HG03159 (cell line): ENCODE data around the gene UBR4.
"Not testable (repeated sequence)": the region's sequence is repeated elsewhere in the genome, so short reads cannot be mapped to it uniquely, and the experiment has no call there.

ENCODE experiments used
- ATAC-seq: cut with Tn5 transposase; IDR thresholded peaks from one replicate; pipeline ENCODE4 v1.9.1; 2021; ENCODE audit warnings: mild to moderate bottlenecking, moderate library complexity; ENCODE audit not compliant: unreplicated experiment

Gene UBR4

DNA sequence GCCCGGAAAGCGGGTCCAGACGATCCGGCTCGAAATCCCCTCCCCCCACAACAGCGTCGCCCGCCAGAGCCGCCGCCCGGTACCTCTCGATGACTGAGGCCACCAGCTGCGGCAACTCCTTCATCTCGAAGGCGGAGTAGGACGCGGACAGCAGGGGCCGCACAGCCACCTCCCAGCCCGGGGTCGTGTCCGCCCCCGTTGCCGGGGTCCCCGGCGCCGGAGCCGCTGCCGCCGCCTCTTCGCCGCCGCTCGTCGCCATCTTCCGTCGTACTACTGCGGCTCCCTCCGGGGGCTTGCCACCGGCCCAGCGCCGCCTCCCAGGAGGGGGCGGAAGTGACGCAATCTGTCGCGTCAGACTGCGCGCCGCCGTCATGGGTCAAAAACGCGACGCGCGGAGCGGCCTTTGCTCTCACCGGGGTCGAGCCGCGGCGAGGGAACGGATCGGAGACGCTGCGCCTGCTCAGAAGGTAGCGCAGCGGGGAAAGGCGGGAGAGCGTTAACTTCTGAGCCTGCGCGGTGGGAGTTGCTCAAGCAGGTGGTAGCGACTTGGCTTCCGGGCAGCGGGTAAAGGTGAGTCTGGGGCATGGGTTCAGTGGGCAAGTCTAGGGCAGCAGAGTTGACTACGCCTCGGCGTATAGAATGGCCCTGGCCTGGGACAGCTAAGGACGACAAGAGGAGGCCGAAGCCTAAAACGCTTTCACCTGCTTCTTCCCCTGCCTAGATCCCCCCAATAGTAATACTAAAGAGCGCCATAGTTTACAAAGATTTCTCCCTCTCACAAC is at the start of gene UBR4:
UBR4 (minus strand) TSS at position 277 of the 782 bp plus-strand sequence; CDS start at position 259, 18 bp downstream.
- peak; percentile 82 for ATAC-seq

GRCh38 chr1:19258353-19258752 is 48.3 kb upstream of the UBR4 start:
- ATAC-seq: no peak

- ATAC-seq: no peak
Measured at GRCh38 chr1:19257178-19257914, 47.3 kb upstream of the UBR4 start.

DNA sequence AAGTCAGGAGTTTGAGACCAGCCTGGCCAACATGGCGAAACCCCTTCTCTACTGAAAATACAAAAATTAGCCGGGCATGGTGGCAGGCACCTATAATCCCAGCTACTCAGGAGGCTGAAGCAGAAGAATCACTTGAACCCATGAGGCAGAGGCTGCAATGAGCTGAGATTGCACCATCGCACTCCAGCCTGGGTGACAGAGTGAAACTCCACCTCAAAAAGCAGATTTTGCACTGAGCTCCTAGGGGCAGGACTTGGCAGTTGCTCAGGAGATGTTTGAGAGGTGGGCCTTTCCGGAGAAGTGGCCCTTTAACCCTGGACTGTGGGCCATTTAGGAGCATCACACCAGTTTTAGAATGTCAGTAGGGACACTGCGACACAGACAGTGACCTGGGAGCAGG is 46.2 kb upstream of the UBR4 start:
- ATAC-seq: not testable (repeated sequence)

GRCh38 chr1:19255288-19255687 is 45.2 kb upstream of the UBR4 start:
- no peak for ATAC-seq

- ATAC-seq: no peak
Measured at GRCh38 chr1:19254416-19254815, 44.4 kb upstream of the UBR4 start.

DNA sequence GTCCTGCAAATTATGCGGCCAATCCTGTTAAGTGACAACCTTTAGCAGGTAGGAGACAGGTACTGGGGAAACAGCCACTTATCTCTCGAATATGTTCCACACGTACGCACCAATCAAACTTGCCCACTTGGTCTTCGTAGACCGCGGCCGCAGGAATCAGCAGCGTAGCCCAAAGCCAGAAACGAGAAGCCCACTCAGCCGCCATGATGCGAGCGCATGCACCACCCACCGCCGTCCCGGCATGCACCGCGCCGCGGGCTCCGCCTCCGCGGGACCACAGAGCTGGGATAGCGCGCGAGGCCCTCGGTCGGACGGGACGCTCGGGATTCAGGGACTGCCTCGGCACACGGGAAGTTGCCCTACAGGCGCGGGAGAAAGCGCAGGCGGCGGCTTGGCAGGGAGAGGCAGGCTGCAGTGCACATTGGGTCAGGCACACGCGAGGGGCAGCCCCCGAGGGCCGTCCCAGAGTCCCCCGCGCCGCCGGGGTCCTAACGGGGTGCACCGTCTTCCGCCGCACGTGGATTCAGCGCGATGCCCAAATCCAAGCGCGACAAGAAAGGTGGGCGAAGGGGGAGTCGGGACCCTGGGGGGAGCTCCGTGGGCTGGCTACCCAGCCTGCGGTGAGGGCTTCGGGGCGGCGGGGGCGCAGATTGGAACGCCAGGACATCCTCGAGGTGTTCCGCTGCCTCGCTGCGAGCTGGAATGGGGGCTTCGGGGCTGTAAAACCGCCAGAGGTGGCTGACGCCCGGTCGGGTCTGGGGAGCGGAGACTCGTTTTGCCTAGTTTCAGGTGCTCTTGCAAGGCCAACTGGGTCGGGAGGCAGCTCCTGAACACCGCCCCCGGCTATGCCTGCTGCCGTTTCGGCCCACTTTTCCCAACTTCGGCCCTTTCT is 41.5 kb upstream of the UBR4 start, which contains the start of the genes EMC1 and MRTO4:
EMC1 (minus strand) TSS at position 220 of the 892 bp plus-strand sequence; CDS start at position 205, 15 bp downstream.
MRTO4 (plus strand) TSS at position 501 of the 892 bp plus-strand sequence; CDS start at position 532, 31 bp downstream.
- peak; percentile 81 for ATAC-seq

DNA sequence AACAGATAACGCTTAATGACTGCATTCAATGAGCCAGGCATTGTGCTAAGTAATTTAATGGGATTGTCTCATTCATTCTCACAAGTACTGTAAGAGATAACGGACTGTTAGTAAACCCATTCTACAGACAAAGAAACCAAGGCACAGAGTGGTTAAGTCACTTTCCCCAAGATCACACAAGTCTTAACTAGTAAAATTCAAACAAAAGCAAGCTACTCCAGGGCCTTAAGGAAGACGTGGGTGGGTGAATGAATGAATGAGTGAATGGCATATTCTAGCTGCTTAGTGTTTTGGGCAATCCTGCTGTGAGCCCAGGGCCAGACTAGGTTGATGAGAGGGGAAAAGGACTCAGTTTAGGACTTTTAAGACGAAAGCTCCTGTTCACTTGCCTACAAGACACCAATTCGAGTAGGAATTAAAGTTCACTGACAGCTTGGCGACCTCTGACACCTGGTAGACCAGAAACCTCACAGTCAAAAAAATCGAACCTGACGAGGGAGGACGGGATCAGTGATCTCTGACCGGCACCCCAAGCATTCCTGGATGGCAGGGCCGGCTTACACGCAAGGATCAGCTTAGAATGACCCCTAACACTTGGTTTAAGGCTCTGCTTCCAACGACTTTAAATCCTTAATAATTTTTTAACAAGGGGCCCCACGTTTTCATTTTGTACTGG is 40.7 kb upstream of the UBR4 start:
- ATAC-seq: no peak

DNA sequence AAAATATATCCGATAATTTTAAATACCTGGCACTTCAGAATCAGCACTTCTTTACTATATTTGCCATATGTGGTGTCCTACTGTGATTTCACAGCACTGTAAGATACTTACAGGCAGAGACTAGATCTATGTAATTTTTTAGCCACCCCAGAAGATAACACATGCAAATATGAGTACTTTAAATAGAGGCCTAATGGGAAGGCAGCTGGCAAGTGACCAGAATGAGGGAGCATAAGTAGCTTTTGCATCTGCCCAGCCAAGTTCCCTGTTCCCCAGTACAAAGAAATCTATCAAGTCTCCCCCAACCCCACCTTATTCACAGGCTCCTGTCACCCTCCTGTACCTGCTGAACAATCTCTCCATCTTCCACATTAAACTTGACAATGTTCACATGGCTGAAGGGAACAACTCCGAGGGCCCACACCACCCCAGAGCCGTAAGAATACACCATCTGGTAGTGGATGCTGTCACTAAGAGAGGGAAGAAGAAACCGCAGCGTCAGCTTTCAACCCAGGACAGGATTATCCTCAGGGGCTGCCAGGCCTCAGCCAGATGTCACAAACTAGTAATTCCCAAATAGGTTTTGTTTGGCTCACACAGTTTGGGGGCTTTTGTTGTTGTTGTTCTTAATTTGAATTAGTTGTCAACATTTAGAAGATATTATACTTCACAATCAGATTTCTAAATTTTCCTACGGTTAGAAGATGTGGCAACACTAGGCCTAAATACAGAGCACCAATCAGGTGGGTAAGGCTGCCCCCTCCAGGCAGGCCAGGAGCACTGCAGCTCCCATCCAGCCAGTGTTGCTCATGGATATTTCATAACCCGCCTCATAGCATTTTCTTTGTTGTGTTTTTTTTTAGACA is 30.8 kb upstream of the UBR4 start:
- no peak for ATAC-seq

GRCh38 chr1:19239876-19240275 is 29.8 kb upstream of the UBR4 start:
- no peak for ATAC-seq

GRCh38 chr1:19234224-19234623 is 24.2 kb upstream of the UBR4 start:
- ATAC-seq: no peak

- no peak for ATAC-seq
Measured at GRCh38 chr1:19232524-19232846, 22.4 kb upstream of the UBR4 start.

DNA sequence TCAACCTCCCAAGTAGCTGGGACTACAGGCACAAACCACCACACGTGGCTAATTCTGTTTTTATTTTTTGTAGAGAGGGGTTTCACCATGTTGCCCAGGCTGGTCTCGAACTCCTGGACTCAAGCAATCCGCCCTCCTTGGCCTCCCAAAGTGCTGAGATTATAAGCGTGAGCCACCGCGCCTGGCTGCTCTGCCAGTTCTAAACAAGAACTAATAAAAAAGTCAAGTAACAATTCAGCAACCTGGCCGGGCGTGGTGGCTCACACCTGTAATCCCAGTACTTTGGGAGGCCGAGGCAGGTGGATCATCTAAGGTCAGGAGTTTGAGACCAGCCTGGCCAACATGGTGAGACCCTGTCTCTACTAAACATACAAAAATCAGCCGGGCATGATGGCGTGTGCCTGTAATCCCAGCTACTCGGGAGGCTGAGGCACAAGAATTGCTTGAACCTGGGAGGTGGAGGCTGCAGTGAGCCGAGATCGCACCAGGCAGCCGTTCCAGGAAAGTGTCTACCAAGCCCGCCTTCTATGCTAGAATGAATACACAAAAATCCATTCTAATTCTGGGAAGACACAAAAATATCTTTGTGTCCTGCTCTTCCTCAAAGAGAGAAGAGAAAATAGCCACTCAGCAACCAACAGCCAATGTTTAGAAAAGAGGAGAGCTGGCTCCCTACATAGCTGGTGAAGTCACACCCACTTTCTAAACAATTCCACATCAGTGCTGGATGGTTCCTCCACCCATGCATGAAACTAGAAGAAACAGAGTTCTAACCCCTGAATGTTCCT is 21.9 kb upstream of the UBR4 start:
- ATAC-seq: not testable (repeated sequence)

DNA sequence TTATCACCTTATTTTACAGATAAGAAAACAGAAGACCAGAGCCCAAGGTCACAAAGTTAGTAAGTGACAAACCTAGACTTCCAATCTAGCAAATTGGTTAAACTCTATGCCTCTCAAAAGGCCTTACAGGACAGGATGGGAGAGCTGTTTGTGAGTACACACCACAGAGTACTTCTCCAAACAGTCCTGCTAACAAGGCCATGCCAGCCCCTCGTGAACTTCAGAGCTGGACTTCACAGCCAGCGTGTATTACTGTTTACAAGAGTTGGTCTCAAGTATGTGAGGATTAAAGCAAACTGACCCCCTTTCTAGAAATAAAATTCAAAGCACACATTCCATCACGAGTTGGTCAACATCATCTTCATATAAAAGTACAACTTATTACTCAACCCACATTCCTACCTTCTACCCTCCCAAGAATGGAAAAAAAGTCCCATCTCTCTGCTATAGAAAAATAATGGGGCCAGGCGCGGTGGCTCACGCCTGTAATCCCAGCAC is 19.8 kb upstream of the UBR4 start:
- no peak for ATAC-seq

DNA sequence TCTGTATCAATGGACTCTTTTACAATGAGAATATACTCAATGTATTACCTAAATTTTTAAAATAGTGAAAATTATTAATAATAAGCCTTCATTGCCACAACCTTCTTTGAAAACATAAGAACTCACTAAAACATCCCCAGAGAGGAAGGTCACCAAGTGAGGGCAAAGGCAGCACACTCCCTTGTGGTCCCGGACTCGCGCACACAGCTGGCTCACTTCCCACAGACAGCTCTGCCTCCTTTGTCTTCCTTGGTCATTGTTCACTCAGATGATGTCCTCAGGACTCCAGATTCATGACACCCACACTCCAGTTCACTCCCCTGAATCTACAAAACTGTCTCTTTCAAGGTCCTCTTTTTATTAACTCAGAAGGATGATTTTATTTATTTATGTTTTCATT is 19.2 kb upstream of the UBR4 start:
- no peak for ATAC-seq

DNA sequence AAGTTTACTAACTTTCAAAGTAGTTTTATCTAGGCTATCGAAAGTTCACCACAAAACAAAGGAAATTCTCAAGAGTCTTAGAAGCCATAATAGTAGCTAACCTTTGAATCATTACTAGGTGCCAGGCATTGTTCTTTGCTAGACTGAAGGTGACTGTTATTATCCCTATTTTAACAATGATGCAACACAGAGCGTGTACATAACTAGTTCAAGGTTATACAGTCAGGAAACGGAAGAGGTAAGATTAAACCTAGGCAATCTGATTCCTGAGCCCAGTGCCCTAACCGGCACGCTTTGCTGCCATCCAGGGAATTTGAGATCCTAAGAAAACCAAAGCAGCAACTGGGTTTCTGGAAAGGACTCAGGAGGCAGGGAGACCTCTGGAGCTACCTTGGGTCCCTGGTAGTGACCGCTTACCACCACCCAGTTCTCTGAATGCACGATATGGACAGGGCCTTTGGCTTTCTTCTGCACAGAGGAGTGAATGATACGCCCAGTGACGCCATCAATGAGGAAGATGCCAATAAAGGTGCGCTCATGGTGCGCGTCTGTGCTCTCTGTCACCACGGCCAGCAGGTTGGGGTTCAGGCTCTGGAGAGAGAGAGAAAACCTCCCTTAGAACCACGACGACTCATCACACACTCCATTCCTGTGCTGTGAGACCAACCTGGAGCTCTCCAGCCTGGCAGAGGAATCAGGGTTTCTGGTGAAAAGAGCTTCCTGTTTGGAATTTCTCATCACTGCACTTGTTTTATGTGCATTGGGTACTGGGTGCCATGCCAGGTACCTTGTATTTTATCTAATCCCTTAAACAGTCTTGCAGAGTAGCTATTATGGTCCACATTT is 13.1 kb upstream of the UBR4 start:
- no peak for ATAC-seq

- ATAC-seq: no peak
Measured at GRCh38 chr1:19222573-19222972, 12.5 kb upstream of the UBR4 start.

- no peak for ATAC-seq
Measured at GRCh38 chr1:19220991-19221390, 10.9 kb upstream of the UBR4 start.
